MCF 10A (cell line): ENCODE data around the gene GJD2. TPM values are rescaled to one million over a fixed set of nuclear protein-coding genes. Genes with fewer than 3 reads are reported as not detected.

ENCODE experiments used
- BruUV-seq: library from RNA; stranded (reverse); fragments of 400-500 nt; replicated peaks from 2 replicates; lab custom pipeline; 2021; lab: Mats Ljungman, UMichigan
- CTCF ChIA-PET: fragments of 300-600 bp; sonication (Branson Sonifier 250); formaldehyde crosslinking; extraction: SDS; loops from one replicate; lab custom pipeline; 2021; ENCODE audit warnings: antibody characterized with exemption, inconsistent platforms; lab: Yijun Ruan, JAX
- POLR2A ChIA-PET: fragments of 300-600, 350-650 bp; sonication (Branson Sonifier 250); formaldehyde crosslinking; extraction: SDS; loops from one replicate; lab custom pipeline; 2020; ENCODE audit warnings: antibody characterized with exemption, inconsistent platforms; lab: Yijun Ruan, JAX
- DNase-seq: peaks from one replicate; pipeline ENCODE4 v3.0.0-alpha.2; 2018; ENCODE audit not compliant: unreplicated experiment
- H3K27ac Mint-ChIP-seq: one replicate; pipeline ENCODE4 v1.8.0; 2022; ENCODE audit warnings: mild to moderate bottlenecking, low read depth, mixed read lengths; ENCODE audit not compliant: unreplicated experiment
- H3K27me3 Mint-ChIP-seq: one replicate; pipeline ENCODE4 v1.8.0; 2022; ENCODE audit warnings: mixed read lengths; ENCODE audit not compliant: insufficient read depth, unreplicated experiment
- H3K36me3 Mint-ChIP-seq: one replicate; pipeline ENCODE4 v1.8.0; 2022; ENCODE audit warnings: mild to moderate bottlenecking, moderate library complexity, mixed read lengths; ENCODE audit not compliant: insufficient read depth, unreplicated experiment
- H3K4me1 Mint-ChIP-seq: one replicate; pipeline ENCODE4 v1.8.0; 2022; ENCODE audit warnings: mixed read lengths; ENCODE audit not compliant: insufficient read depth, unreplicated experiment
- H3K4me3 Mint-ChIP-seq: one replicate; pipeline ENCODE4 v1.8.0; 2022; ENCODE audit warnings: mild to moderate bottlenecking, moderate library complexity, mixed read lengths; ENCODE audit not compliant: unreplicated experiment
- H3K9me3 Mint-ChIP-seq: one replicate; pipeline ENCODE4 v1.8.0; 2022; ENCODE audit warnings: mixed read lengths; ENCODE audit not compliant: unreplicated experiment
- CTCF ChIP-seq: fragments of 200-600 bp; IDR thresholded peaks from one replicate; pipeline ENCODE4 v1.8.0; 2022; ENCODE audit warnings: antibody characterized with exemption, mild to moderate bottlenecking; ENCODE audit not compliant: unreplicated experiment
- intact Hi-C: fragments of 100-400 bp; cut with micrococcal nuclease; formaldehyde crosslinking; loops from 2 replicates; pipeline ENCODE4 v1.14.1; 2022
- total RNA-seq: library from RNA; stranded (reverse); gene quantifications from 2 replicates; pipeline ENCODE4 v1.2.3, GENCODE V29; 2022

GJD2 gene
- total RNA-seq, 1 experiment from 2014 or later = not detected

- H3K36me3 Mint-ChIP-seq = no peaks in the 10 kb centered on the region
- peaks cover 9% of the 10 kb centered on the region for H3K4me1 Mint-ChIP-seq
- intact Hi-C loops = no loop called here
- no peak overlapping the region for H3K27ac Mint-ChIP-seq
- H3K27me3 Mint-ChIP-seq = peaks cover under 1% of the 10 kb centered on the region
- TF ChIP-seq CTCF = no peak
- DNase-seq = no peak
- no peaks in the 10 kb centered on the region for H3K9me3 Mint-ChIP-seq
- H3K4me3 Mint-ChIP-seq = no peak overlapping the region
- ChIA-PET CTCF (interaction anchor here (0.7 to 4.2 kb wide), 6 partner anchors 8 to 103 kb away, joined by 3 to 27 read pairs (median 4); no protein-coding TSS in a partner anchor), POLR2A (interaction anchor here (0.8 to 0.9 kb wide), 2 partner anchors 11 to 504 kb away, joined by 3 read pairs; no protein-coding TSS in a partner anchor)
- BruUV-seq = no TSS peak
These were observed 35.8 kb downstream of the GJD2 start for GRCh38 chr15:34718681-34719665.

- ChIA-PET POLR2A (no interaction called here), CTCF (interaction anchor here (0.6 to 4.2 kb wide), 3 partner anchors 9 to 129 kb away, joined by 3 to 27 read pairs (median 3); no protein-coding TSS in a partner anchor)
- DNase-seq = no peak
- Mint-ChIP-seq H3K4me1 (peaks cover 8% of the 10 kb centered on the region), H3K36me3 (no peaks in the 10 kb centered on the region), H3K27ac (no peak overlapping the region), H3K4me3 (no peak overlapping the region), H3K27me3 (peaks cover 12% of the 10 kb centered on the region), H3K9me3 (no peaks in the 10 kb centered on the region)
- TF ChIP-seq CTCF = no peak
- no TSS peak for BruUV-seq
- intact Hi-C loops = no loop called here
These were observed 37.1 kb downstream of the GJD2 start for GRCh38 chr15:34717729-34718128.

GRCh38 chr15:34716111-34716510 is 38.7 kb downstream of the GJD2 start:
- H3K27me3 Mint-ChIP-seq = peaks cover 16% of the 10 kb centered on the region
- intact Hi-C loops = no loop called here
- H3K36me3 Mint-ChIP-seq = no peaks in the 10 kb centered on the region
- CTCF ChIA-PET = interaction anchor here (0.6 kb wide), 1 partner anchor 90 kb away, joined by 3 read pairs; no protein-coding TSS in a partner anchor
- no peak overlapping the region for H3K27ac Mint-ChIP-seq
- DNase-seq = no peak
- no peaks in the 10 kb centered on the region for H3K9me3 Mint-ChIP-seq
- TF ChIP-seq CTCF = no peak
- POLR2A ChIA-PET = no interaction called here
- H3K4me3 Mint-ChIP-seq = no peak overlapping the region
- no peaks in the 10 kb centered on the region for H3K4me1 Mint-ChIP-seq
- BruUV-seq = no TSS peak

- POLR2A ChIA-PET = no interaction called here
These were observed 40.2 kb downstream of the GJD2 start for GRCh38 chr15:34714476-34715121.

More at GRCh38 chr15:34714476-34715121, 40.2 kb downstream of the GJD2 start:
- Mint-ChIP-seq H3K9me3 (no peaks in the 10 kb centered on the region), H3K27me3 (peaks cover 16% of the 10 kb centered on the region), H3K27ac (no peak overlapping the region), H3K36me3 (no peaks in the 10 kb centered on the region), H3K4me1 (no peaks in the 10 kb centered on the region), H3K4me3 (no peak overlapping the region)
- CTCF ChIA-PET = interaction anchor here (1.0 to 1.4 kb wide), 4 partner anchors 9 to 95 kb away, joined by 3 to 5 read pairs (median 4); no protein-coding TSS in a partner anchor
- BruUV-seq = no TSS peak
- no peak for DNase-seq
- intact Hi-C loops = no loop called here
- no peak for TF ChIP-seq CTCF
